ENCODE data around the gene BCL3. TPM values are rescaled to one million over a fixed set of nuclear protein-coding genes. Genes with fewer than 3 reads are reported as not detected.

Gene BCL3
- total RNA-seq, 2 donors from 2014 or later: 83.8 to 124 TPM

DNA sequence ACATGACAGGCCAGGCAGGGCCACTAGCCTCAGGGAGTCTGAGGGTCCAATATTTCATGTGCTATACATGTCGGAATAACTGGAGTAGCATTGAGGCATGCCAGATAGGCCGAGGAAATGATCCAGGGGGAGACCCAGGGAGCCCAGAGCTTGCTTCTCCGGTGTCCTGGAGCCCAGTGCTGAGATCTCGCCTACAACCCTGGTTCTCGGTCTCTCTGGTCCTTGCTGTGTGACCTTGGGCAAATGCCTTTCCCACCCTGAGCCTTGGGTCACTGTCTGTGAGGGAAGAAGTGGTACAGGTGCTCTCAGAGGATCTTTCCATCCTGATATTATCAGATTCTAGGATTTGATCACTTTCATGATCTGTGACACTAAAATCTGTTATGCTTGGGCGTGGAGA, 40.5 kb downstream of the BCL3 start:
- H3K36me3 Mint-ChIP-seq: no peaks in the 10 kb centered on the region
- H3K27ac Mint-ChIP-seq: no peak overlapping the region
- DNase-seq (ENCODE audit: low spot score in 2 of 2) (no peak), ATAC-seq (no peak)
- H3K9me3 Mint-ChIP-seq: no peaks in the 10 kb centered on the region

DNA sequence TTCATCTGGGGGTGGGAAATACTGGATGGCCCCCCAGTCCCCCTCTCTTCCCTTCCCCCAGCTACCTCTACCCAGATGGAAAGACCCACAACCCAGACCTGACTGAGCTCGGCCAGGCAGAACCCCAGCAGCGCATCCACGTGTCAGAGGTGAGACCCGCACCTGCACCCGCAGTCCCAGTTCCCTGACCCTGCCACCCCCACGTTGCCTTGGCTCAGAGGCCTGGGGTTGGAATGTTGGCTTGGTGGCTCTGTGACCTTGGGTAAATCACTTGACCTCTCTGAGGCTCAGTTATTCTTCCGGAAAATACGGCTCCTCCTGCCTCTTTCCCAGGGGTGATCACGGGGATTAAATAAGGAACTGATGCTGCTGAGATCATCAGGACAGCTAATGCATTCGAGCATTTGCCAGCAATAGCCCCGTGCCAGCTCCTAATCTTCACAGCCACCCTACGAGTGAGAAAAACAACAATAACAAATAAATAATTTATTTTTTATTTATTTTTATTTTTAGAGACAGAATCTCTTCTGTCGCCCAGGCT, 41.5 kb downstream of the BCL3 start:
- Mint-ChIP-seq H3K36me3 (no peaks in the 10 kb centered on the region), H3K27ac (no peak overlapping the region), H3K9me3 (no peaks in the 10 kb centered on the region)
- DNase-seq (ENCODE audit: low spot score in 2 of 2) (no peak), ATAC-seq (no peak)

DNA sequence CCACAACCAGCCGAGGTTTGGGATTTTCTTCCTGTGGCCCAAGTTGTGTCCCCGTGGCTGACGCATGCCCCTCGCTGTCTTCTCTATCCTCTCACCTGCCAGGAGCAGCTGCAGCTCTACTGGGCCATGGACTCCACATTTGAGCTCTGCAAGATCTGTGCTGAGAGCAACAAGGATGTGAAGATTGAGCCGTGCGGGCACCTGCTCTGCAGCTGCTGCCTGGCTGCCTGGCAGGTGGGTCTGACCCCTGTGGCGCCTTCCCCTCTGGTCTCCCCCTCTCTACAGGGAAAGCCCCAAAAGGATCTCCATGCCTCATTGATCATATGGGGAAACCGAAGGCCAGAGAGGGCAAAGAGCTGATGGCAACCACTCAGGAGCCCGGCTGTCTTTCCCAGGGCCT, 43.8 kb downstream of the BCL3 start:
- Mint-ChIP-seq H3K27ac (peak overlapping the region in 1 of 2 donors; percentile 2), H3K36me3 (no peaks in the 10 kb centered on the region)
- no peak for ATAC-seq

DNA sequence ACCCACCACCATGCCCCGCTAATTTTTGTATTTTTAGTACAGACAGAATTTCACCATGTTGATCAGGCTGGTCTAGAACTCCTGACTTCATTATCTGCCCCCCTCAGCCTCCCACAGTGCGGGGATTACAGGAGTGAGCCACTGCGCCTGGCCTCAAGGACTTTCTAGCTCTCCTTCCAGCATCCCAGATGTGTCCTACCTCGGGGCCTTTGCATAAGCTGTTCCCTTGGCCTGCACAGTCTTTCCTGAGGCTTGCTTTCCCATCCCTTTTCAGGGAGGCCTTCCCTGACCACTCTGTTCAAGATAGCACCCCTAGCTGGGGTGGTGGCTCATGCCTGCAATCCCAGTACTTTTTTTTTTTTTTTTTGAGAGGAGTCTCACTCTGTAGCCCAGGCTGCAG, 46.1 kb downstream of the BCL3 start:
- Mint-ChIP-seq H3K36me3 (no peaks in the 10 kb centered on the region), H3K9me3 (no peaks in the 10 kb centered on the region)

More for the DNA sequence above, 43.8 kb downstream of the BCL3 start:
- DNase-seq (ENCODE audit: low spot score in 2 of 2): no peak
- H3K9me3 Mint-ChIP-seq: no peaks in the 10 kb centered on the region

DNA sequence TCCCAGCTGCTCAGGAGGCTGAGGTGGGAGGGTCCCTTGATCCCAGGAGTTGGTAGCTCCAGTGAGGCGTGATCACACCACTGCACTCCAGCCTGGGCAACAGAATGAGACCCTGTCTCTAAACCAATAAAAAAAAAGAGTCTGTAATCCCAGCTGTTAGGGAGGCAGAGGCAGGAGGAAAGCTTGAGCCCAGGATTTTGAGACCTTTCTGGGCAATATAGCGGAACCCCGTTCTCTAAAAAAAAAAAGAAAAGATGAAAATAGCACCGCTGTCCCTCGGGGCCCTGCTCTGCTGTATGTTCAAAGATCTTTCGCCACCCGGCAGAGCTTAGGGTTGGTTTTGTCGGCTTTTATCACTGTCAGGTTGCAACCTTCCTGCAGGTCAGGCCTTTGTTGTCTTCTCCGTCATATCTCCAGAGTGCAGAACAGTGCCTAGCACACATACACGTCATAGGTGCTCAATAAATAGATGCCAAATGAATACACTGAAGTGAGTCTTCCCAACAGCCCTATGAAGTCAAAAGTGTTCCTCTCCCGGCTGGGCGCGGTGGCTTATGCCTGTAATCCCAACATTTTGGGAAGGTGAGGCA, 47.0 kb downstream of the BCL3 start:
- no peak for ATAC-seq
- no peak for DNase-seq (ENCODE audit: low spot score in 2 of 2)
- no peaks in the 10 kb centered on the region for H3K9me3 Mint-ChIP-seq
- H3K36me3 Mint-ChIP-seq: no peaks in the 10 kb centered on the region
- H3K27ac Mint-ChIP-seq: no peak overlapping the region

More for the DNA sequence above, 46.1 kb downstream of the BCL3 start:
- peak overlapping the region in 1 of 2 donors; percentile 55 for H3K27ac Mint-ChIP-seq
- no peak for DNase-seq (ENCODE audit: low spot score in 2 of 2)
- ATAC-seq: no peak

DNA sequence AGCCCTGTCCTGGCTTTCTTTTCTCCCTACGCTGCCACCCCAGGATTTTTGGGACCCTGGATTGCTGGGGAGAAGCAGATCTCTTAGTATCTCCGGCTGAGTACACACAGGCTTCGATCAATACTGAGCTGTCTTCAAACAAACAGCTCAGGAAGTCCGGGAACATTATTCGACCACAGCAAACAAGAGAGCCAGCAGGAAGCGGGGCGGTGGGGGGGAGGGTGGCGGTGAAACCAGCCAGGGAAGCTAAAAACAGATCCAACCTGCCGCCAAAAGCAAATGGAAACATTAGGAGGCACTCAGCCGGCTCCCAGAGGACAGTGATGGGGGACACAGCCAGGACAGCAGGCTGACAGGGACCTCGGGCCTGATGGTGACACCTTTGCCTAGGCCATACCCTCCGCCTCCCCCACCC, 48.2 kb downstream of the BCL3 start:
- ATAC-seq (no peak), DNase-seq (ENCODE audit: low spot score in 2 of 2) (no peak)
- Mint-ChIP-seq H3K36me3 (no peaks in the 10 kb centered on the region), H3K9me3 (no peaks in the 10 kb centered on the region), H3K27ac (peak overlapping the region; percentile 57 to 63)

DNA sequence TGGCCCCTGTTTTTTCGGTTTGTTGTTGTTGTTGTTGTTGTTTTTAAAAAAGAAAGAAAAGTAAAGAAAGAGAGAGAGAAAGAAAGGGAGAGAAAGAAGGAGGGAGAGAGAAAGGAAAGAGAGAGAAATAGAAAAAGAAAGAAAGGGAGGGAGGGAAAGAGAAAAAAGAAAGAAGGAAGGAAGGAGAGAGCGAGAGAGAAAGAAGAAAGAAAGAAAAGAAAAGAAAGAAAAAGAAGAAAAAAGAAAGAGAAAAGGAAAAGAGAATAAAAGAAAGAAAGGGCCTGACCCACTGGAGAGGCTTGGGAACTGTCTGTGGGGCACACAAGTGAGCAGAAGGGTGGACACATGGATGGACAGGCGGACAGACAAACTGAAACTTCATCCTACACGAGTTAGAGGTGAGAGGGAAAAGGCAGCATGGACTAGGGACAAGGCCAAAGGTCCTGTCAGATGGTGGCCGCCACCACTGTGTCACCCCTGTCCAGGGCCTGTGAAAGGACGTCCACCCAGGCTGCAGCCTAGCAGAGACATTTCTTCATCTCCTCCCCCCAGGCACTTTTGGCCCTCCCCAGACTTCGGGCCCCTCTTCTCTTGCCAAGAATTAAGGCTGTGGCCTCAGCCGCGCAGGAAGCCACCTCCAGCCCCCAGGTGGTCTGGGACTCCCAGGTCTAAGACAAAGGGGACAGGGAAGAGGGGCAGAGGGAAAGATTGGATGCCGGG, 51.3 kb downstream of the BCL3 start:
- ATAC-seq (no peak), DNase-seq (ENCODE audit: low spot score in 2 of 2) (no peak)
- no peak overlapping the region for H3K27ac Mint-ChIP-seq
- no peaks in the 10 kb centered on the region for H3K9me3 Mint-ChIP-seq
- no peaks in the 10 kb centered on the region for H3K36me3 Mint-ChIP-seq

DNA sequence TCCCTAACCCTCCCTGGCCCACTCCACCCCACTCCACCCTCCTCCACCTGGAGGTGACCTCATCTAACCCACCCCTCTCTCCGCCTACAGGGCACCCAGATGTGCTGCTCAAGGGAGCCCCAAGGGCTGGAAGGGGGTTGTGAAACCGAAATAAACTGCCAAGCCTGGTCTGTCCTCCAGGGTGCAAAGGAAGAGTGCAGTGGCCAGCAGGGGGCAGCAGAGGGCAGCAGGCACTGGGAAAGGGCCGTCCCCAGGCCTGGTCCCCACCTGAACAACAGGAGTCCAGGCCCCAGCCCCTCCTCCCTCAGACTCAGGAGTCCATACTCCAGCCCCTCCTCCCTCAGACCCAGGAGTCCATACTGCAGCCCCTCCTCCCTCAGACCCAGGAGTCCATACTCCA, 52.0 kb downstream of the BCL3 start:
- no peak overlapping the region for H3K27ac Mint-ChIP-seq
- peak; percentile 97 for ATAC-seq
- DNase-seq (ENCODE audit: low spot score in 2 of 2): peak; percentile 76 to 93
- no peaks in the 10 kb centered on the region for H3K9me3 Mint-ChIP-seq
- H3K36me3 Mint-ChIP-seq: no peaks in the 10 kb centered on the region

DNA sequence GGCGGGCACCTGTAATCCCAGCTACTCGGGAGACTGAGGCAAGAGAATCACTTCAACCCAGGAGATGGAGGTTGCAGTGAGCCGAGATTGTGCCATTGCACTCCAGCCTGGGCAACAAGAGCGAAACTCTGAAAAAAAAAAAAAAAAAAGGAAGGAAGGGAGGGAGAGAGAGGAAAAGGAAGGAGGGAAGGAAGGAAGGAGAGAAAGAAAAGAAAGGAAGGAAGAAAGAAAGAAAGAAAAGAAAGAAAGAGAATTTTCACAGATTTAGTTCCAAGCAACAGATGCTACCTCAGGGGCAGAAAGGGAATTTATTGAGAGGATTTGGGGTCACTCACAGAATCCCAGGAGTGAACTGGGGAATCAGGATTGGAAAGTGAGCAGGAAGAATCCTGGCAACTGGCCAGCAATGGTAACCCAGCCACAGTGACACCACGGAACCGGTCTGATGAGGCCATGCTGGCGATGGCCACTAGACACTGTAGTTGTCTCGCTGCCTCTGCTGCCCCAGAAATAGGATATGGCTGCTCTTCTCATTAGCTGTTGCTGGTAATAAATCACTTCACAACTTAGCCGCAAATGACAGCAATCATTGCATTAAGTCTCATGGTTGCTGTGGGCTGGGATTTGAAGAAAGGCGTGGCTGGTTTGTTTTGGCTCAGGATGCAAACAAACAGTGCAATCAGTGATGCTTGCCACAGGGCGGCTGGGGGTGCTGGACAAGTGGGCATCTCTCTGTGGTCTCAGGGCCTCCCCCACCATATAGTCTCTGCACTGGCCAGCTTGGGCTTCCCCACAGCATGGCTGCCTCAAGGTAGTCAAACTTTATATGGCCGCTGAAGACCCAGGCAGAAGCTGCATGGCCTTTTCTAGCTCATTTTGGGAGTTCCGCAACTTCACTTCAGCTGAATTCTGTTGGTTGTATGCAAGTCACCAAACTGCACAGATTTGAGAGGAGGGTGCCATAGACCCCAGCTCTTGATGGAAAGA, 55.2 kb downstream of the BCL3 start:
- no peak for DNase-seq (ENCODE audit: low spot score in 2 of 2)
- no peak for ATAC-seq
- no peaks in the 10 kb centered on the region for H3K9me3 Mint-ChIP-seq
- no peak overlapping the region for H3K27ac Mint-ChIP-seq
- H3K36me3 Mint-ChIP-seq: no peaks in the 10 kb centered on the region

DNA sequence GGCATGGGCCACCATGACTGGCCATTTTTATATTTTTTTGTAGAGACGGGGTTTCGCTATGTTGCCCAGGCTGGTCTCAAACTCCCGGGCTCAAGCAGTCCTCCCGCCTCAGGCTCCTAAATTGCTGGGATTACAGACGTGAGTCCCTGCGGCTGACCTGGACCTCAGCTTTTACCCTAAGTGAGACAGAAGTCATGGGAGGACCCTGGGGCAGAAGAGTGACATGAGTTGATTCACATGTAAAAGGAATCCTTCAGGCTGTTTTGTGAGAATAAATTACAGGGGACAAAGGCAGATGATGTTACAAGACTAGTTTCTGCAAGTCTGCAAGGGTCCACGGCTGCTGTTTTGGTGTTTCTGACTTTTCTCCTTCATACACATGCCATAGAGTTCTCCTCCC, 57.8 kb downstream of the BCL3 start:
- DNase-seq (ENCODE audit: low spot score in 2 of 2) (no peak), ATAC-seq (no peak)
- H3K36me3 Mint-ChIP-seq: no peaks in the 10 kb centered on the region
- no peaks in the 10 kb centered on the region for H3K9me3 Mint-ChIP-seq
- H3K27ac Mint-ChIP-seq: no peak overlapping the region

DNA sequence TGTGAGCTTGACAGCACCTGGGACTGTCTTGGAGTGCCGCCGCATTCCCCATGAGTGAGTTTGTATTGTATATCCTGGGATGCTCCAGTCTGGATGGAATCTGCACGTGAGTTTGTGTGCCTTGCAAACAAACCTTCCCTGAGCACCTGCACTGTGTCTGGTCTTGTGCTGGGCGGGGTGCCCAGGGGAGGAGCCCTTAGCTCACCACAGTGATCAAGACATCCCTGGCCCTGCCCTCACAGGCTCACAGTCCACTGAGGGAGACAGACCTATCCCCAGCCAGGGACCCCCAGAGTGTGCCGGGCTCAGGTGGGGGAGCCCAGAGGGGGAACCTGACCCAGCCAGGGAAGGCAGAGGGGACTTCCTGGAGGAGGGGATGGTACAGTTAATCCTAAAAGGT, 58.7 kb downstream of the BCL3 start:
- no peak for DNase-seq (ENCODE audit: low spot score in 2 of 2)
- Mint-ChIP-seq H3K36me3 (no peaks in the 10 kb centered on the region), H3K27ac (no peak overlapping the region), H3K9me3 (no peaks in the 10 kb centered on the region)
- ATAC-seq: no peak

DNA sequence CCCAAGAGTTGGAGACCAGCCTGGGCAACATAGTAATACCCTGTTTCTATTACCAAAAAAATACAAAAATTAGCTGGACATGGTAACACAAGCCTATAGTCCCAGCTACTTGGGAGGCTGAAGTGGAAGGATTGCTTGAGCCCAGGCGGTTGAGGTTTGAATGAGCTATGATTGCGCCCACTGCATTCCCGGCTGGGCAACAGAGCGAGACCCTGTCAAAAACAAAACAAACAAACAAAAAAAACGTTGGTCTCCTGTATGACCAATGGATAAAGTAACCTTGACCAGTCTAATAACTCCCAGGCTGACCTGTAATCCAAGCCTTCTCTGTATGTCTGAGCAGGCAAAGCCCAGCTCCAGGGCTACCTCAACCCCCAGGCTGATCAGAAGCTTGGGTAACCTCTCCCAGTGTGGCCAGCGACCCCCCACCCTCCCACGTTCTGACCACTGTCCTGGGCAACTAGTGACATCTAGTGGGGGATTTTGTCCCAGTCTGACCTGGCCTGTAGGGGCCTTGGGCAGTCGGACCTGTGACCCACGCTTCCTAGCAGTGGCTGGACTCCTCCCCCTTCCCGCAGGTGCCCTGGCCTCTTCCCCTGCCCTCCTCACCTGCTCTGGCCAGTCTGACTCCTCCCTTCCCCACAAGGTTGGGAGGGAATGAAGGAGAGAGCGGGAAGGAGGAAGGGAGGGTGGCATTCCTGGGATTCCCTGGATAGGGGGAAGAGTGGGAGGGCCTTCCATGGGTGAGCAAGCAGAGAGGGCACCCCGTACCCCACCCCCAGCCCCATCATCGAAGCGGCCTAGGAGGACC, 59.3 kb downstream of the BCL3 start:
- no peak overlapping the region for H3K27ac Mint-ChIP-seq
- DNase-seq (ENCODE audit: low spot score in 2 of 2) (no peak), ATAC-seq (no peak)
- H3K36me3 Mint-ChIP-seq: no peaks in the 10 kb centered on the region
- H3K9me3 Mint-ChIP-seq: no peaks in the 10 kb centered on the region

DNA sequence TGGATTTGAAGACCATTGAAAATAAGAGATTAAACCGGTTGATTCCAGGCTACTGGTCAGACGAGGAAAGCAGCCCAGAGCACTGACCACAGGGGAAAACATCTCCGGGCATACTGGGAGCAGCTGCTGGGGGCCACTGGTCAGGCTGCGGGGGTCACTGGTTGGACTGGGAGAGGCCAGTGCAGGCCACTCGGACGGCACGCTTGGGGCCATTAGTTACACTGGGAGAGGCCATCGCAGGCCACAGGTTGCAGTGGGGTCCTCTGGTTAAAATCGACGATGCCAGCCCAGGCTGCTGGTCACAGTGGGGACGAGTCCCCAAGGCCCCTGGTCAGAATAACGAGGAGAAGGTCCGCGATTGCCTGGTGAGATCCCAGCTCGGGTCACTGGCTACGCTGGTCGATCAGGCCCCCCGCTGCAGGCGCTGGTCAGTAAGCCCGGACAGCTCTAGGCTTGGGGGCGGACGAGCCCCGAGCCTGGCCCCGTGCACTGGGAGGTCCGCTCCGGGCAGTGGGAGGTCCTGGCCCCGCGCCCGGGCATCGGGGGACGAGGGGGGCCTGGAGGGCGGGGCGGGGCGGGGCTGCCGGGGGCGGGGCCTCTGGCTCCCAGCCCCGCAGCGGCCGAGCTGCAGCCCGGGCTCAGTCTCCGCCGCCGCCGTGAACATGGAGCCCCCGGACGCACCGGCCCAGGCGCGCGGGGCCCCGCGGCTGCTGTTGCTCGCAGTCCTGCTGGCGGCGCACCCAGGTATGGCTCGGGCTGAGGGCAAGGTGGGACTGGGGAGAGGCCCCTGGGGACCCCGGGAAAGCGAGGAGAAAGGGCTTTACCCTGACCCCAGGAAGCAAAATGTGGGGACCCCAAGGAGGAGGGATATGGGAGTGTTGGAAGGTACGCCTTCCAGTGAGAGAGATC, 60.2 kb downstream of the BCL3 start, which contains the start of gene BCAM:
Gene BCAM, plus strand, starts transcription at position 641 of the 909 bp plus-strand sequence. Its CDS starts 22 bp downstream, at position 663.
- H3K36me3 Mint-ChIP-seq: no peaks in the 10 kb centered on the region
- no peaks in the 10 kb centered on the region for H3K9me3 Mint-ChIP-seq
- ATAC-seq (peak in 1 of 2 donors; percentile 70), DNase-seq (ENCODE audit: low spot score in 2 of 2) (no peak)
- H3K27ac Mint-ChIP-seq: no peak within 1 kb of the TSS

Data from activated naive CD4-positive, alpha-beta T cell treated with anti-CD3 and anti-CD28 coated beads, Interleukin-2, amount 50 U/mL, for 72 hours (primary cell).